SK-N-SH (cell line): ENCODE data around the gene PCP4L1.

Experiments used
- CHD2 ChIP-seq: fragments of 150-350 bp; IDR thresholded peaks from 2 replicates; pipeline ENCODE4 v1.6.1; 2018; ENCODE audit warnings: low read length; ENCODE audit not compliant: partially characterized antibody
- CTCF ChIP-seq: fragments of 200-600 bp; sonication (generic); IDR thresholded peaks from 2 replicates; pipeline ENCODE4 v1.6.1; 2017; ENCODE audit warnings: antibody characterized with exemption, mild to moderate bottlenecking, moderate library complexity
- EP300 ChIP-seq, 2 experiments: IDR thresholded peaks; 2 replicates each; pipeline versions ENCODE4 v1.4.0 to v1.6.1; 2012; ENCODE audit warnings: borderline replicate concordance in 1 of 2, low read depth in 1 of 2, low read length in 1 of 2
- EZH2phosphoT487 ChIP-seq: fragments of 200-600 bp; sonication (generic); IDR thresholded peaks from 2 replicates; pipeline ENCODE4 v1.6.1; 2017; ENCODE audit warnings: low read depth, mixed run types, mild to moderate bottlenecking, antibody characterized with exemption, moderate library complexity, borderline replicate concordance
- MAX ChIP-seq: IDR thresholded peaks from 2 replicates; pipeline ENCODE4 v1.4.0; 2012; ENCODE audit warnings: low read depth
- POLR2AphosphoS5 ChIP-seq: IDR thresholded peaks from 2 replicates; pipeline ENCODE4 v1.6.1; 2012; ENCODE audit warnings: low read depth, low read length
- RCOR1 ChIP-seq: fragments of 150-350 bp; IDR thresholded peaks from 2 replicates; pipeline ENCODE4 v1.6.1; 2017; ENCODE audit warnings: antibody characterized with exemption, low read length
- RFX5 ChIP-seq: IDR thresholded peaks from 2 replicates; pipeline ENCODE4 v1.6.1; 2012; ENCODE audit warnings: mild to moderate bottlenecking, improper control_type of control experiment, low read length
- SMC3 ChIP-seq: IDR thresholded peaks from 2 replicates; pipeline ENCODE4 v1.6.1; 2012; ENCODE audit warnings: low read depth, low read length, improper control_type of control experiment
- TF ChIP-seq, protein P1 (sequence below): IDR thresholded peaks from 2 replicates; pipeline ENCODE4 v1.6.1; 2012; ENCODE audit warnings: mild to moderate bottlenecking, low read depth, low read length, moderate library complexity
- TF ChIP-seq, protein P2 (sequence below): IDR thresholded peaks from 2 replicates; pipeline ENCODE4; 2012

- no peak for TF ChIP-seq CTCF
- TF ChIP-seq RCOR1 = no peak
- TF ChIP-seq EP300 (IDR thresholded peaks at IDR 0.05; ENCODE audit: borderline replicate concordance in 1 of 2, low read depth in 1 of 2, low read length in 1 of 2) = no peak
- TF ChIP-seq, protein P1, sequence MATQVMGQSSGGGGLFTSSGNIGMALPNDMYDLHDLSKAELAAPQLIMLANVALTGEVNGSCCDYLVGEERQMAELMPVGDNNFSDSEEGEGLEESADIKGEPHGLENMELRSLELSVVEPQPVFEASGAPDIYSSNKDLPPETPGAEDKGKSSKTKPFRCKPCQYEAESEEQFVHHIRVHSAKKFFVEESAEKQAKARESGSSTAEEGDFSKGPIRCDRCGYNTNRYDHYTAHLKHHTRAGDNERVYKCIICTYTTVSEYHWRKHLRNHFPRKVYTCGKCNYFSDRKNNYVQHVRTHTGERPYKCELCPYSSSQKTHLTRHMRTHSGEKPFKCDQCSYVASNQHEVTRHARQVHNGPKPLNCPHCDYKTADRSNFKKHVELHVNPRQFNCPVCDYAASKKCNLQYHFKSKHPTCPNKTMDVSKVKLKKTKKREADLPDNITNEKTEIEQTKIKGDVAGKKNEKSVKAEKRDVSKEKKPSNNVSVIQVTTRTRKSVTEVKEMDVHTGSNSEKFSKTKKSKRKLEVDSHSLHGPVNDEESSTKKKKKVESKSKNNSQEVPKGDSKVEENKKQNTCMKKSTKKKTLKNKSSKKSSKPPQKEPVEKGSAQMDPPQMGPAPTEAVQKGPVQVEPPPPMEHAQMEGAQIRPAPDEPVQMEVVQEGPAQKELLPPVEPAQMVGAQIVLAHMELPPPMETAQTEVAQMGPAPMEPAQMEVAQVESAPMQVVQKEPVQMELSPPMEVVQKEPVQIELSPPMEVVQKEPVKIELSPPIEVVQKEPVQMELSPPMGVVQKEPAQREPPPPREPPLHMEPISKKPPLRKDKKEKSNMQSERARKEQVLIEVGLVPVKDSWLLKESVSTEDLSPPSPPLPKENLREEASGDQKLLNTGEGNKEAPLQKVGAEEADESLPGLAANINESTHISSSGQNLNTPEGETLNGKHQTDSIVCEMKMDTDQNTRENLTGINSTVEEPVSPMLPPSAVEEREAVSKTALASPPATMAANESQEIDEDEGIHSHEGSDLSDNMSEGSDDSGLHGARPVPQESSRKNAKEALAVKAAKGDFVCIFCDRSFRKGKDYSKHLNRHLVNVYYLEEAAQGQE = no peak
- TF ChIP-seq POLR2AphosphoS5 = no peak
- TF ChIP-seq, protein P2, sequence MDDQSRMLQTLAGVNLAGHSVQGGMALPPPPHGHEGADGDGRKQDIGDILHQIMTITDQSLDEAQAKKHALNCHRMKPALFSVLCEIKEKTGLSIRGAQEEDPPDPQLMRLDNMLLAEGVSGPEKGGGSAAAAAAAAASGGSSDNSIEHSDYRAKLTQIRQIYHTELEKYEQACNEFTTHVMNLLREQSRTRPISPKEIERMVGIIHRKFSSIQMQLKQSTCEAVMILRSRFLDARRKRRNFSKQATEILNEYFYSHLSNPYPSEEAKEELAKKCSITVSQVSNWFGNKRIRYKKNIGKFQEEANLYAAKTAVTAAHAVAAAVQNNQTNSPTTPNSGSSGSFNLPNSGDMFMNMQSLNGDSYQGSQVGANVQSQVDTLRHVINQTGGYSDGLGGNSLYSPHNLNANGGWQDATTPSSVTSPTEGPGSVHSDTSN = no peak
- TF ChIP-seq MAX = no peak
- TF ChIP-seq CHD2 = no peak
- no peak for TF ChIP-seq RFX5
- TF ChIP-seq SMC3 = no peak
- no peak for TF ChIP-seq EZH2phosphoT487
Measured at GRCh38 chr1:161300478-161300877, 41.9 kb downstream of the PCP4L1 start.
